Stimulated activated effector memory CD8-positive, alpha-beta T cell treated with anti-CD3 and anti-CD28 coated beads, Interleukin-12 subunit alpha, Interleukin-12 subunit beta, amount 100 ng/mL, for 72 hours (primary cell): ENCODE measurements around the gene RAD1.
A peak's percentile ranks its signal among the peaks of the same experiment; 100 is the strongest.
"Not testable (repeated sequence)": the region's sequence is repeated elsewhere in the genome, so short reads cannot be mapped to it uniquely, and the experiment has no call there.

ENCODE experiments used
- ATAC-seq: fragments of 150-1000 bp; cut with Tn5 transposase; 2 replicates; pipeline ENCODE4 v1.10.0; 2021
- DNase-seq, 2 donors: peaks; one replicate each; pipeline ENCODE4 v3.0.0; 2021 to 2022; ENCODE audit warnings: low spot score in 2 of 2
- H3K27ac Mint-ChIP-seq: one replicate; pipeline ENCODE4 v1.8.0; 2022; ENCODE audit warnings: mild to moderate bottlenecking, mixed read lengths
- H3K36me3 Mint-ChIP-seq: one replicate; pipeline ENCODE4 v1.8.0; 2022; ENCODE audit warnings: mild to moderate bottlenecking, mixed read lengths
- H3K4me1 Mint-ChIP-seq: one replicate; pipeline ENCODE4 v1.8.0; 2022; ENCODE audit warnings: mixed read lengths
- H3K4me3 Mint-ChIP-seq: one replicate; pipeline ENCODE4 v1.8.0; 2022; ENCODE audit warnings: mild to moderate bottlenecking, mixed read lengths
- H3K9me3 Mint-ChIP-seq: one replicate; pipeline ENCODE4 v1.8.0; 2022; ENCODE audit warnings: mixed read lengths

Gene RAD1

GRCh38 chr5:34926318-34926888 is 11.1 kb upstream of the RAD1 start:
- no peak for DNase-seq
- Mint-ChIP-seq H3K4me1 (peaks cover 25% of the 10 kb centered on the region), H3K4me3 (no peak overlapping the region), H3K36me3 (peaks cover 74% of the 10 kb centered on the region), H3K9me3 (no peaks in the 10 kb centered on the region), H3K27ac (no peak overlapping the region)
- ATAC-seq: no peak

GRCh38 chr5:34924462-34924765 is 9.1 kb upstream of the RAD1 start:
- peak overlapping the region; percentile 57 for H3K27ac Mint-ChIP-seq
- DNase-seq (no peak), ATAC-seq (no peak)
- peaks cover 13% of the 10 kb centered on the region for H3K4me1 Mint-ChIP-seq
- H3K4me3 Mint-ChIP-seq: peak overlapping the region; percentile 4
- H3K36me3 Mint-ChIP-seq: peaks cover 93% of the 10 kb centered on the region
- no peaks in the 10 kb centered on the region for H3K9me3 Mint-ChIP-seq

GRCh38 chr5:34923694-34924461 is 8.6 kb upstream of the RAD1 start:
- Mint-ChIP-seq H3K4me3 (peak overlapping the region; percentile 4), H3K4me1 (peaks cover 8% of the 10 kb centered on the region), H3K9me3 (no peaks in the 10 kb centered on the region), H3K36me3 (peaks cover 93% of the 10 kb centered on the region), H3K27ac (peak overlapping the region; percentile 57)
- ATAC-seq (peak; percentile 99), DNase-seq (no peak)

GRCh38 chr5:34923256-34923655 is 8.0 kb upstream of the RAD1 start:
- H3K4me1 Mint-ChIP-seq, ATAC-seq, H3K9me3 Mint-ChIP-seq, DNase-seq: not testable (repeated sequence)
- H3K36me3 Mint-ChIP-seq: peaks cover 98% of the 10 kb centered on the region
- H3K4me3 Mint-ChIP-seq: peak overlapping the region; percentile 4
- peak overlapping the region; percentile 57 for H3K27ac Mint-ChIP-seq

- H3K36me3 Mint-ChIP-seq: peaks cover 83% of the 10 kb centered on the region
- ATAC-seq (no peak), DNase-seq (no peak)
- H3K27ac Mint-ChIP-seq: no peak overlapping the region
- H3K4me3 Mint-ChIP-seq: no peak overlapping the region
- no peaks in the 10 kb centered on the region for H3K9me3 Mint-ChIP-seq
- peaks cover 31% of the 10 kb centered on the region for H3K4me1 Mint-ChIP-seq
Measured at GRCh38 chr5:34919077-34919476, 3.8 kb upstream of the RAD1 start.

- Mint-ChIP-seq H3K36me3 (peaks cover 83% of the 10 kb centered on the region), H3K9me3 (no peaks in the 10 kb centered on the region), H3K4me3 (no peak overlapping the region), H3K4me1 (peaks cover 32% of the 10 kb centered on the region), H3K27ac (peak overlapping the region; percentile 2)
- ATAC-seq: no peak
- no peak for DNase-seq
Measured at GRCh38 chr5:34918025-34918424, 2.7 kb upstream of the RAD1 start.

- Mint-ChIP-seq H3K4me1 (peaks cover 32% of the 10 kb centered on the region), H3K9me3 (no peaks in the 10 kb centered on the region), H3K4me3 (no peak overlapping the region), H3K36me3 (peaks cover 80% of the 10 kb centered on the region), H3K27ac (no peak overlapping the region)
- no peak for DNase-seq
- no peak for ATAC-seq
Measured at GRCh38 chr5:34916518-34916917, 1.2 kb upstream of the RAD1 start.

GRCh38 chr5:34915856-34916192 is 520 bp upstream of the RAD1 start:
- Mint-ChIP-seq H3K9me3 (no peaks in the 10 kb centered on the region), H3K36me3 (peaks cover 80% of the 10 kb centered on the region), H3K4me1 (peaks cover 32% of the 10 kb centered on the region), H3K4me3 (no peak overlapping the region), H3K27ac (no peak overlapping the region)
- no peak for DNase-seq
- no peak for ATAC-seq

GRCh38 chr5:34914671-34915138 is 599 bp downstream of the RAD1 start:
- H3K4me3 Mint-ChIP-seq: no peak overlapping the region
- peaks cover 32% of the 10 kb centered on the region for H3K4me1 Mint-ChIP-seq
- no peak overlapping the region for H3K27ac Mint-ChIP-seq
- no peaks in the 10 kb centered on the region for H3K9me3 Mint-ChIP-seq
- ATAC-seq (peak; percentile 0), DNase-seq (peak in 1 of 2 donors; percentile 62)
- peaks cover 80% of the 10 kb centered on the region for H3K36me3 Mint-ChIP-seq

- no peak overlapping the region for H3K27ac Mint-ChIP-seq
- DNase-seq (no peak), ATAC-seq (no peak)
- no peaks in the 10 kb centered on the region for H3K9me3 Mint-ChIP-seq
- H3K36me3 Mint-ChIP-seq: peaks cover 80% of the 10 kb centered on the region
- peaks cover 32% of the 10 kb centered on the region for H3K4me1 Mint-ChIP-seq
- no peak overlapping the region for H3K4me3 Mint-ChIP-seq
Measured at GRCh38 chr5:34913072-34913471, 2.2 kb downstream of the RAD1 start.

- Mint-ChIP-seq H3K27ac (no peak overlapping the region), H3K4me3 (no peak overlapping the region), H3K4me1 (no peaks in the 10 kb centered on the region), H3K9me3 (no peaks in the 10 kb centered on the region), H3K36me3 (peaks cover 47% of the 10 kb centered on the region)
- ATAC-seq (no peak), DNase-seq (no peak)
Measured at GRCh38 chr5:34905564-34905963, 9.7 kb downstream of the RAD1 start.

- Mint-ChIP-seq H3K9me3 (no peaks in the 10 kb centered on the region), H3K4me1 (no peaks in the 10 kb centered on the region), H3K27ac (no peak overlapping the region), H3K36me3 (peaks cover 24% of the 10 kb centered on the region), H3K4me3 (no peak overlapping the region)
- DNase-seq (no peak), ATAC-seq (no peak)
Measured at GRCh38 chr5:34903260-34903659, 12.0 kb downstream of the RAD1 start.

GRCh38 chr5:34900652-34901051 is 14.7 kb downstream of the RAD1 start:
- Mint-ChIP-seq H3K9me3 (no peaks in the 10 kb centered on the region), H3K27ac (no peak overlapping the region), H3K4me3 (no peak overlapping the region), H3K36me3 (peaks cover 12% of the 10 kb centered on the region), H3K4me1 (no peaks in the 10 kb centered on the region)
- DNase-seq (no peak), ATAC-seq (no peak)

GRCh38 chr5:34899066-34899465 is 16.2 kb downstream of the RAD1 start:
- Mint-ChIP-seq H3K27ac (no peak overlapping the region), H3K36me3 (peaks cover 5% of the 10 kb centered on the region), H3K4me3 (no peak overlapping the region), H3K9me3 (no peaks in the 10 kb centered on the region), H3K4me1 (no peaks in the 10 kb centered on the region)
- DNase-seq (no peak), ATAC-seq (no peak)

- no peak overlapping the region for H3K4me3 Mint-ChIP-seq
- peaks cover 5% of the 10 kb centered on the region for H3K36me3 Mint-ChIP-seq
- DNase-seq (peak in 1 of 2 donors; percentile 10), ATAC-seq (peak; percentile 75)
- no peak overlapping the region for H3K27ac Mint-ChIP-seq
- no peaks in the 10 kb centered on the region for H3K4me1 Mint-ChIP-seq
- H3K9me3 Mint-ChIP-seq: no peaks in the 10 kb centered on the region
Measured at GRCh38 chr5:34898258-34898895, 16.9 kb downstream of the RAD1 start.

- Mint-ChIP-seq H3K4me3 (no peak overlapping the region), H3K27ac (no peak overlapping the region), H3K4me1 (no peaks in the 10 kb centered on the region), H3K36me3 (peaks cover 5% of the 10 kb centered on the region), H3K9me3 (no peaks in the 10 kb centered on the region)
- no peak for DNase-seq
- ATAC-seq: no peak
Measured at GRCh38 chr5:34897646-34898045, 17.7 kb downstream of the RAD1 start.
